ENCODE measurements around the gene KRTAP10-10. TPM values are rescaled to one million over a fixed set of nuclear protein-coding genes. Genes with fewer than 3 reads are reported as not detected.

KRTAP10-10 gene
- total and polyA plus RNA-seq, 4 donors, result not detected

DNA sequence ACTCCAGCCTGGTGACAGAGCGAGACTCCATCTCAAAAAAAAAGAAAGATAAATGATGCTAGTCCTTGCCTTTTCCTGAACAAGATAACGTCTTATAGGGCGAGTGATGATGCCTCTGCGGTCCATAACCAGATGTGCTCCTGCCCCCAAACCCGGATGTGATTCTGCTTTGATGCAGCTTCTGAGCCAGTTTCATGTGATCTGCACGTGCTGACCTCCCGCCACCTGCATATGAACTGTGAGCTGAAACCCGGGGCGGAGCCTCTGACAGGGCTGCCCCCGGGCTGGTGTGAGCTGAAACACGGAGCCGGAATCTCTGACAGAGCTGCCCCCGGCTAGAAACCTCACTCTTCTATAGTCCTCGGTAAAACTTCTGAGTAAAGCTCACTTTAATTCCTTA is 16.0 kb downstream of the KRTAP10-10 start:
- Histone ChIP-seq H3K9me3 (ENCODE audit: control insufficient read depth in 4 of 4, low read length in 3 of 4) (peaks cover 0 to 5% (median 0%) of the 10 kb centered on the region in 4 donors), H3K27me3 (ENCODE audit: control insufficient read depth in 4 of 4, insufficient read depth in 4 of 4, low read length in 3 of 4) (no peaks in the 10 kb centered on the region), H3K9ac (ENCODE audit: low read depth in 1 of 2, low read length in 2 of 2) (no peak overlapping the region), H3K4me1 (ENCODE audit: control insufficient read depth in 4 of 4, insufficient read depth in 4 of 4, low read length in 3 of 4) (no peaks in the 10 kb centered on the region), H3K4me3 (ENCODE audit: low read depth in 1 of 3, low read length in 3 of 3) (no peak overlapping the region), H3K27ac (ENCODE audit: low read depth in 1 of 2, low read length in 2 of 2) (no peak overlapping the region), H3K36me3 (ENCODE audit: control insufficient read depth in 4 of 4, insufficient read depth in 3 of 4, low read depth in 1 of 4, low read length in 3 of 4) (no peaks in the 10 kb centered on the region)
- TF ChIP-seq FOXA1 (IDR thresholded peaks at IDR 0.05) (no peak), SP1 (IDR thresholded peaks at IDR 0.05) (no peak), TAF1 (conservative IDR thresholded peaks at IDR 0.05) (no peak), NR2F2 (IDR thresholded peaks at IDR 0.05) (no peak), JUND (IDR thresholded peaks at IDR 0.05) (no peak), GABPA (IDR thresholded peaks at IDR 0.05 in 1 of 2, conservative IDR thresholded peaks at IDR 0.05 in 1 of 2) (no peak), RAD21 (IDR thresholded peaks at IDR 0.05) (no peak), RXRA (IDR thresholded peaks at IDR 0.05) (no peak), FOXA2 (IDR thresholded peaks at IDR 0.05) (no peak), HNF4A (conservative IDR thresholded peaks at IDR 0.05) (no peak)
- TF ChIP-seq, protein P1, sequence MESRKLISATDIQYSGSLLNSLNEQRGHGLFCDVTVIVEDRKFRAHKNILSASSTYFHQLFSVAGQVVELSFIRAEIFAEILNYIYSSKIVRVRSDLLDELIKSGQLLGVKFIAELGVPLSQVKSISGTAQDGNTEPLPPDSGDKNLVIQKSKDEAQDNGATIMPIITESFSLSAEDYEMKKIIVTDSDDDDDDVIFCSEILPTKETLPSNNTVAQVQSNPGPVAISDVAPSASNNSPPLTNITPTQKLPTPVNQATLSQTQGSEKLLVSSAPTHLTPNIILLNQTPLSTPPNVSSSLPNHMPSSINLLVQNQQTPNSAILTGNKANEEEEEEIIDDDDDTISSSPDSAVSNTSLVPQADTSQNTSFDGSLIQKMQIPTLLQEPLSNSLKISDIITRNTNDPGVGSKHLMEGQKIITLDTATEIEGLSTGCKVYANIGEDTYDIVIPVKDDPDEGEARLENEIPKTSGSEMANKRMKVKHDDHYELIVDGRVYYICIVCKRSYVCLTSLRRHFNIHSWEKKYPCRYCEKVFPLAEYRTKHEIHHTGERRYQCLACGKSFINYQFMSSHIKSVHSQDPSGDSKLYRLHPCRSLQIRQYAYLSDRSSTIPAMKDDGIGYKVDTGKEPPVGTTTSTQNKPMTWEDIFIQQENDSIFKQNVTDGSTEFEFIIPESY (IDR thresholded peaks at IDR 0.05), result no peak
- TF ChIP-seq, protein P2, sequence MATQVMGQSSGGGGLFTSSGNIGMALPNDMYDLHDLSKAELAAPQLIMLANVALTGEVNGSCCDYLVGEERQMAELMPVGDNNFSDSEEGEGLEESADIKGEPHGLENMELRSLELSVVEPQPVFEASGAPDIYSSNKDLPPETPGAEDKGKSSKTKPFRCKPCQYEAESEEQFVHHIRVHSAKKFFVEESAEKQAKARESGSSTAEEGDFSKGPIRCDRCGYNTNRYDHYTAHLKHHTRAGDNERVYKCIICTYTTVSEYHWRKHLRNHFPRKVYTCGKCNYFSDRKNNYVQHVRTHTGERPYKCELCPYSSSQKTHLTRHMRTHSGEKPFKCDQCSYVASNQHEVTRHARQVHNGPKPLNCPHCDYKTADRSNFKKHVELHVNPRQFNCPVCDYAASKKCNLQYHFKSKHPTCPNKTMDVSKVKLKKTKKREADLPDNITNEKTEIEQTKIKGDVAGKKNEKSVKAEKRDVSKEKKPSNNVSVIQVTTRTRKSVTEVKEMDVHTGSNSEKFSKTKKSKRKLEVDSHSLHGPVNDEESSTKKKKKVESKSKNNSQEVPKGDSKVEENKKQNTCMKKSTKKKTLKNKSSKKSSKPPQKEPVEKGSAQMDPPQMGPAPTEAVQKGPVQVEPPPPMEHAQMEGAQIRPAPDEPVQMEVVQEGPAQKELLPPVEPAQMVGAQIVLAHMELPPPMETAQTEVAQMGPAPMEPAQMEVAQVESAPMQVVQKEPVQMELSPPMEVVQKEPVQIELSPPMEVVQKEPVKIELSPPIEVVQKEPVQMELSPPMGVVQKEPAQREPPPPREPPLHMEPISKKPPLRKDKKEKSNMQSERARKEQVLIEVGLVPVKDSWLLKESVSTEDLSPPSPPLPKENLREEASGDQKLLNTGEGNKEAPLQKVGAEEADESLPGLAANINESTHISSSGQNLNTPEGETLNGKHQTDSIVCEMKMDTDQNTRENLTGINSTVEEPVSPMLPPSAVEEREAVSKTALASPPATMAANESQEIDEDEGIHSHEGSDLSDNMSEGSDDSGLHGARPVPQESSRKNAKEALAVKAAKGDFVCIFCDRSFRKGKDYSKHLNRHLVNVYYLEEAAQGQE (IDR thresholded peaks at IDR 0.05), result no peak
- TF ChIP-seq, protein P3, sequence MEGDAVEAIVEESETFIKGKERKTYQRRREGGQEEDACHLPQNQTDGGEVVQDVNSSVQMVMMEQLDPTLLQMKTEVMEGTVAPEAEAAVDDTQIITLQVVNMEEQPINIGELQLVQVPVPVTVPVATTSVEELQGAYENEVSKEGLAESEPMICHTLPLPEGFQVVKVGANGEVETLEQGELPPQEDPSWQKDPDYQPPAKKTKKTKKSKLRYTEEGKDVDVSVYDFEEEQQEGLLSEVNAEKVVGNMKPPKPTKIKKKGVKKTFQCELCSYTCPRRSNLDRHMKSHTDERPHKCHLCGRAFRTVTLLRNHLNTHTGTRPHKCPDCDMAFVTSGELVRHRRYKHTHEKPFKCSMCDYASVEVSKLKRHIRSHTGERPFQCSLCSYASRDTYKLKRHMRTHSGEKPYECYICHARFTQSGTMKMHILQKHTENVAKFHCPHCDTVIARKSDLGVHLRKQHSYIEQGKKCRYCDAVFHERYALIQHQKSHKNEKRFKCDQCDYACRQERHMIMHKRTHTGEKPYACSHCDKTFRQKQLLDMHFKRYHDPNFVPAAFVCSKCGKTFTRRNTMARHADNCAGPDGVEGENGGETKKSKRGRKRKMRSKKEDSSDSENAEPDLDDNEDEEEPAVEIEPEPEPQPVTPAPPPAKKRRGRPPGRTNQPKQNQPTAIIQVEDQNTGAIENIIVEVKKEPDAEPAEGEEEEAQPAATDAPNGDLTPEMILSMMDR (IDR thresholded peaks at IDR 0.05; ENCODE audit: low read depth, low read length, missing input control), result no peak
- TF ChIP-seq, protein P4, sequence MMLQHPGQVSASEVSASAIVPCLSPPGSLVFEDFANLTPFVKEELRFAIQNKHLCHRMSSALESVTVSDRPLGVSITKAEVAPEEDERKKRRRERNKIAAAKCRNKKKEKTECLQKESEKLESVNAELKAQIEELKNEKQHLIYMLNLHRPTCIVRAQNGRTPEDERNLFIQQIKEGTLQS (IDR thresholded peaks at IDR 0.05), result no peak
- TF ChIP-seq, protein P5, sequence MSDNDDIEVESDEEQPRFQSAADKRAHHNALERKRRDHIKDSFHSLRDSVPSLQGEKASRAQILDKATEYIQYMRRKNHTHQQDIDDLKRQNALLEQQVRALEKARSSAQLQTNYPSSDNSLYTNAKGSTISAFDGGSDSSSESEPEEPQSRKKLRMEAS (IDR thresholded peaks at IDR 0.05), result no peak
- DNase-seq (ENCODE audit: low spot score), result no peak
- 69% methylated on average over 14 of the region's 14 CpGs for WGBS

Data from liver (tissue), 9 donors.